SH-SY5Y (cell line): Measurements from ENCODE around the gene TATDN2.

Experiments
- GATA2 ChIP-seq: IDR thresholded peaks from 2 replicates; pipeline ENCODE4 v1.6.1; 2011; ENCODE audit warnings: mild to moderate bottlenecking, low read depth, low read length
- GATA3 ChIP-seq: IDR thresholded peaks from 2 replicates; pipeline ENCODE4 v1.6.1; 2011; ENCODE audit warnings: low read depth, mild to moderate bottlenecking, low read length, moderate library complexity

TATDN2 gene

GRCh38 chr3:10308678-10309077, 60.4 kb downstream of the TATDN2 start:
- TF ChIP-seq GATA2 = no peak
- TF ChIP-seq GATA3 = no peak

GRCh38 chr3:10309736-10310135, 61.5 kb downstream of the TATDN2 start:
- TF ChIP-seq GATA3 (no peak), GATA2 (no peak)

- TF ChIP-seq GATA3 = no peak
- no peak for TF ChIP-seq GATA2
These were observed 62.3 kb downstream of the TATDN2 start for GRCh38 chr3:10310578-10310977.

- no peak for TF ChIP-seq GATA3
- TF ChIP-seq GATA2 = no peak
These were observed 63.5 kb downstream of the TATDN2 start for GRCh38 chr3:10311710-10312109.

- no peak for TF ChIP-seq GATA2
These were observed 64.1 kb downstream of the TATDN2 start for GRCh38 chr3:10312391-10312790.

GRCh38 chr3:10312861-10313260, 64.6 kb downstream of the TATDN2 start:
- TF ChIP-seq GATA2 (no peak), GATA3 (no peak)

GRCh38 chr3:10315101-10315500, 66.8 kb downstream of the TATDN2 start:
- TF ChIP-seq GATA3 (no peak), GATA2 (no peak)

GRCh38 chr3:10315771-10316344, 67.6 kb downstream of the TATDN2 start:
- no peak for TF ChIP-seq GATA2
- TF ChIP-seq GATA3 = no peak

GRCh38 chr3:10317311-10317960, 69.2 kb downstream of the TATDN2 start:
- no peak for TF ChIP-seq GATA3
- TF ChIP-seq GATA2 = no peak

GRCh38 chr3:10317961-10318350, 69.7 kb downstream of the TATDN2 start:
- TF ChIP-seq GATA2 (no peak), GATA3 (no peak)

GRCh38 chr3:10319251-10319650, 71.0 kb downstream of the TATDN2 start:
- TF ChIP-seq GATA2 (no peak), GATA3 (no peak)

- no peak for TF ChIP-seq GATA3
- no peak for TF ChIP-seq GATA2
These were observed 71.5 kb downstream of the TATDN2 start for GRCh38 chr3:10319804-10320203.

- TF ChIP-seq GATA2 = no peak
- TF ChIP-seq GATA3 = no peak
These were observed 72.0 kb downstream of the TATDN2 start for GRCh38 chr3:10320320-10320677.

GRCh38 chr3:10321630-10322351, 73.5 kb downstream of the TATDN2 start:
- no peak for TF ChIP-seq GATA2
- TF ChIP-seq GATA3 = no peak

- no peak for TF ChIP-seq GATA3
- no peak for TF ChIP-seq GATA2
These were observed 74.1 kb downstream of the TATDN2 start for GRCh38 chr3:10322352-10322710.
